GM21447 (cell line): Measurements from ENCODE around the gene AGK.
"Not testable (repeated sequence)": the region's sequence is repeated elsewhere in the genome, so short reads cannot be mapped to it uniquely, and the experiment has no call there.

Experiments
- ATAC-seq: cut with Tn5 transposase; IDR thresholded peaks from one replicate; pipeline ENCODE4 v1.9.1; 2021; ENCODE audit not compliant: unreplicated experiment

AGK gene

GRCh38 chr7:141551782-141552181 lies 572 bp downstream of the AGK start:
- peak; percentile 6 for ATAC-seq

- peak; percentile 11 for ATAC-seq
These were observed 6.2 kb downstream of the AGK start for GRCh38 chr7:141557360-141557759.

GRCh38 chr7:141557831-141558531 lies 6.8 kb downstream of the AGK start:
- ATAC-seq, result peak; percentile 51

- ATAC-seq, result peak; percentile 72
These were observed 7.5 kb downstream of the AGK start for GRCh38 chr7:141558544-141559183.

- ATAC-seq, result no peak
These were observed 8.8 kb downstream of the AGK start for GRCh38 chr7:141559961-141560360.

- ATAC-seq, result no peak
These were observed 10.8 kb downstream of the AGK start for GRCh38 chr7:141562036-141562435.

- ATAC-seq, result no peak
These were observed 11.3 kb downstream of the AGK start for GRCh38 chr7:141562543-141562942.

GRCh38 chr7:141562972-141563371 lies 11.8 kb downstream of the AGK start:
- ATAC-seq, result no peak

GRCh38 chr7:141563956-141564623 lies 12.9 kb downstream of the AGK start:
- ATAC-seq, result peak; percentile 60

GRCh38 chr7:141567432-141567831 lies 16.2 kb downstream of the AGK start:
- no peak for ATAC-seq

- no peak for ATAC-seq
These were observed 17.0 kb downstream of the AGK start for GRCh38 chr7:141568227-141568626.

GRCh38 chr7:141571059-141571458 lies 19.8 kb downstream of the AGK start:
- no peak for ATAC-seq

- ATAC-seq, result no peak
These were observed 21.0 kb downstream of the AGK start for GRCh38 chr7:141572175-141572574.

GRCh38 chr7:141573511-141573910 lies 22.3 kb downstream of the AGK start:
- ATAC-seq, result no peak

- no peak for ATAC-seq
These were observed 24.0 kb downstream of the AGK start for GRCh38 chr7:141575164-141575563.

GRCh38 chr7:141575654-141576448 lies 24.6 kb downstream of the AGK start:
- no peak for ATAC-seq

- ATAC-seq, result no peak
These were observed 26.0 kb downstream of the AGK start for GRCh38 chr7:141577043-141577839.

- ATAC-seq, result not testable (repeated sequence)
These were observed 28.7 kb downstream of the AGK start for GRCh38 chr7:141579953-141580352.

GRCh38 chr7:141582063-141582462 lies 30.9 kb downstream of the AGK start:
- ATAC-seq, result not testable (repeated sequence)

GRCh38 chr7:141584935-141585334 lies 33.7 kb downstream of the AGK start:
- ATAC-seq, result no peak
